ENCODE measurements around the gene KLF6.

DNA sequence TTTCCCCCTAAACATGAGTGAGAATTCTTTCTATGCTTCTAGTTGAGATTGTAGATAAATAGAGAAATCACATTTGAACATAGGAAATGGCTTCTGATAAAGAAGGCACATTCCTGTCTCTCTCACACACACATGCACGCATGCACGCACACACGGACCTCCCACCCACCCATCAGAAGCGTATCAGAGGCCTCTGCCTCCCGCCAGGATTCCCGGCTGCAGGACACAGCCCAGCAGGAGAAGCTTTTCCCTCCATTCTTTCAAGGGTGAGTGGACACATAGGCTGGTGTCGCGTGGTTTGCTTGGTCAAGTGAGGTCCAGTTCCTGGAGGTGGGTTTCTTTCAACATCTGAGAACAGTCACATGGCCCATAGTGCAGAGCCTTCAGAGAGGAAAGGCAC lies 34.2 kb downstream of the KLF6 start:
- TF ChIP-seq, protein P1, sequence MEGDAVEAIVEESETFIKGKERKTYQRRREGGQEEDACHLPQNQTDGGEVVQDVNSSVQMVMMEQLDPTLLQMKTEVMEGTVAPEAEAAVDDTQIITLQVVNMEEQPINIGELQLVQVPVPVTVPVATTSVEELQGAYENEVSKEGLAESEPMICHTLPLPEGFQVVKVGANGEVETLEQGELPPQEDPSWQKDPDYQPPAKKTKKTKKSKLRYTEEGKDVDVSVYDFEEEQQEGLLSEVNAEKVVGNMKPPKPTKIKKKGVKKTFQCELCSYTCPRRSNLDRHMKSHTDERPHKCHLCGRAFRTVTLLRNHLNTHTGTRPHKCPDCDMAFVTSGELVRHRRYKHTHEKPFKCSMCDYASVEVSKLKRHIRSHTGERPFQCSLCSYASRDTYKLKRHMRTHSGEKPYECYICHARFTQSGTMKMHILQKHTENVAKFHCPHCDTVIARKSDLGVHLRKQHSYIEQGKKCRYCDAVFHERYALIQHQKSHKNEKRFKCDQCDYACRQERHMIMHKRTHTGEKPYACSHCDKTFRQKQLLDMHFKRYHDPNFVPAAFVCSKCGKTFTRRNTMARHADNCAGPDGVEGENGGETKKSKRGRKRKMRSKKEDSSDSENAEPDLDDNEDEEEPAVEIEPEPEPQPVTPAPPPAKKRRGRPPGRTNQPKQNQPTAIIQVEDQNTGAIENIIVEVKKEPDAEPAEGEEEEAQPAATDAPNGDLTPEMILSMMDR (IDR thresholded peaks at IDR 0.05; ENCODE audit: insufficient read depth, low read length, poor library complexity, severe bottlenecking) = no peak
- TF ChIP-seq EZH2phosphoT487 (conservative IDR thresholded peaks at IDR 0.05; ENCODE audit: low read length) = no peak
